Lower lobe of right lung (tissue), 2 donors: ENCODE measurements around the gene C7. TPM values are rescaled to one million over a fixed set of nuclear protein-coding genes. Genes with fewer than 3 reads are reported as not detected.

Source experiments
- ATAC-seq, 2 donors: fragments of 200-7000 bp; cut with Tn5 transposase; one replicate each; pipeline ENCODE4 v1.9.1; 2020 to 2022; ENCODE audit warnings: mild to moderate bottlenecking in 2 of 2, moderate library complexity in 2 of 2
- DNase-seq: peaks from one replicate; pipeline ENCODE4 v3.0.0-alpha.2; 2020
- H3K27ac ChIP-seq: fragments of 200-600 bp; one replicate; pipeline ENCODE4 v1.8.0; 2022
- H3K27me3 ChIP-seq: fragments of 200-600 bp; one replicate; pipeline ENCODE4 v1.8.0; 2022; ENCODE audit warnings: low read depth
- H3K36me3 ChIP-seq: fragments of 200-600 bp; one replicate; pipeline ENCODE4 v1.8.0; 2022; ENCODE audit warnings: mild to moderate bottlenecking
- H3K4me1 ChIP-seq: fragments of 200-600 bp; one replicate; pipeline ENCODE4 v1.8.0; 2022
- H3K4me3 ChIP-seq: fragments of 200-600 bp; one replicate; pipeline ENCODE4 v1.8.0; 2022; ENCODE audit warnings: mild to moderate bottlenecking
- H3K9me3 ChIP-seq: fragments of 200-600 bp; one replicate; pipeline ENCODE4 v1.8.0; 2022
- intact Hi-C: fragments of 100-400 bp; cut with DNase I; formaldehyde crosslinking; loops from one replicate; pipeline ENCODE4 v1.11.0; 2022
- total RNA-seq: library from RNA; stranded (reverse); fragmentation: NEBNext Ultra II Directional; extraction: Animal tissue kit (Norgen Biotek cat#: 25700); gene quantifications from one replicate; pipeline ENCODE4 v1.2.1, GENCODE V29; 2021
- TF ChIP-seq, protein P1 (sequence below): fragments of 200-600 bp; IDR thresholded peaks from one replicate; pipeline ENCODE4 v1.8.0; 2022; ENCODE audit warnings: antibody characterized with exemption, mild to moderate bottlenecking
- donor health status: DM: no; HTN: yes; CAD: no; lungs with severe emphysema.

The C7 gene
- total RNA-seq, 1 donor from 2014 or later = 237 TPM

DNA sequence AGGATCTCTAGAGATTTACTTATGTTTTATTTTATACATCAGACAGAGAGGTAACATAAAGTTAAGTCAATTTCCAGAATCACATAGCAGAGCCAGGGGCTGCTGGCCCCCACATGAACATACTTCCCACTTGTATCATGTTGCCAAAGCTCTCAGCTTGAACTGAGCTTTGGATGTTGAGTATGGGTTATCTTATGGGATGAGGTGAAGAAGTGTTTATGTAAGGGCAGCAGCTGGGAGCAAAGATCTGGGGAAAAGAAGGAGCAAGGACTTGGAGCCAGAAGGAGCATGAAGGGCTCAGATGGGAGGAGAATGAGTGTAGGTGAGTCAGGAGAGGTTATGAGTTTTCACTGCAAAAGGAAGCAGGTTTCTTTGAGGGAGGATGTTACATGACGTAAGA is 89.8 kb downstream of the C7 start:
- no peak overlapping the region for H3K4me3 ChIP-seq
- H3K4me1 ChIP-seq = no peaks in the 10 kb centered on the region
- H3K9me3 ChIP-seq = no peaks in the 10 kb centered on the region
- no peaks in the 10 kb centered on the region for H3K27me3 ChIP-seq
- no peak overlapping the region for H3K27ac ChIP-seq
- intact Hi-C loops = no loop called here
- ATAC-seq (no peak), DNase-seq (no peak)
- TF ChIP-seq, protein P1, sequence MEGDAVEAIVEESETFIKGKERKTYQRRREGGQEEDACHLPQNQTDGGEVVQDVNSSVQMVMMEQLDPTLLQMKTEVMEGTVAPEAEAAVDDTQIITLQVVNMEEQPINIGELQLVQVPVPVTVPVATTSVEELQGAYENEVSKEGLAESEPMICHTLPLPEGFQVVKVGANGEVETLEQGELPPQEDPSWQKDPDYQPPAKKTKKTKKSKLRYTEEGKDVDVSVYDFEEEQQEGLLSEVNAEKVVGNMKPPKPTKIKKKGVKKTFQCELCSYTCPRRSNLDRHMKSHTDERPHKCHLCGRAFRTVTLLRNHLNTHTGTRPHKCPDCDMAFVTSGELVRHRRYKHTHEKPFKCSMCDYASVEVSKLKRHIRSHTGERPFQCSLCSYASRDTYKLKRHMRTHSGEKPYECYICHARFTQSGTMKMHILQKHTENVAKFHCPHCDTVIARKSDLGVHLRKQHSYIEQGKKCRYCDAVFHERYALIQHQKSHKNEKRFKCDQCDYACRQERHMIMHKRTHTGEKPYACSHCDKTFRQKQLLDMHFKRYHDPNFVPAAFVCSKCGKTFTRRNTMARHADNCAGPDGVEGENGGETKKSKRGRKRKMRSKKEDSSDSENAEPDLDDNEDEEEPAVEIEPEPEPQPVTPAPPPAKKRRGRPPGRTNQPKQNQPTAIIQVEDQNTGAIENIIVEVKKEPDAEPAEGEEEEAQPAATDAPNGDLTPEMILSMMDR = no peak
- H3K36me3 ChIP-seq = no peaks in the 10 kb centered on the region

DNA sequence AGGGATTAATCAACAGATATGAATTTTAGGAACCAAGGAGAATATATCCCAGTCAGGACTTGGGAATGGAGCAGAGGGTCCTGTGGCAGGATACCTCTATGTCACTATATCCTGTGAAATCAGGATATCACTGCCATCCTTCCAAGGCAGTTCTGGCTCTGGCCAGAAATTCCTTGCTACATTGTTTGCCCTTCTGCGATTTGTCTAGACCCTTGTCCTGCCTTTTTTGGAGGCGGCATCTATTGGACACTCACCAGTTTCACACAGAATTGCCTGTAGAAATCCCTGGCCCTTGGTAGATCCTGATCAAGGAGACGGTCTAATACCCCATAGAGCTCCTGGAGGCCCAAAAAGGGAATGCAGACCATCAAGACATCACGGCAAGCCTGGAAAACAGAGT is 90.7 kb downstream of the C7 start:
- Histone ChIP-seq H3K36me3 (no peaks in the 10 kb centered on the region), H3K9me3 (no peaks in the 10 kb centered on the region), H3K27ac (no peak overlapping the region), H3K4me3 (no peak overlapping the region), H3K27me3 (no peaks in the 10 kb centered on the region), H3K4me1 (no peaks in the 10 kb centered on the region)
- ATAC-seq (no peak), DNase-seq (no peak)
- intact Hi-C loops = no loop called here
- TF ChIP-seq, protein P1 = no peak

DNA sequence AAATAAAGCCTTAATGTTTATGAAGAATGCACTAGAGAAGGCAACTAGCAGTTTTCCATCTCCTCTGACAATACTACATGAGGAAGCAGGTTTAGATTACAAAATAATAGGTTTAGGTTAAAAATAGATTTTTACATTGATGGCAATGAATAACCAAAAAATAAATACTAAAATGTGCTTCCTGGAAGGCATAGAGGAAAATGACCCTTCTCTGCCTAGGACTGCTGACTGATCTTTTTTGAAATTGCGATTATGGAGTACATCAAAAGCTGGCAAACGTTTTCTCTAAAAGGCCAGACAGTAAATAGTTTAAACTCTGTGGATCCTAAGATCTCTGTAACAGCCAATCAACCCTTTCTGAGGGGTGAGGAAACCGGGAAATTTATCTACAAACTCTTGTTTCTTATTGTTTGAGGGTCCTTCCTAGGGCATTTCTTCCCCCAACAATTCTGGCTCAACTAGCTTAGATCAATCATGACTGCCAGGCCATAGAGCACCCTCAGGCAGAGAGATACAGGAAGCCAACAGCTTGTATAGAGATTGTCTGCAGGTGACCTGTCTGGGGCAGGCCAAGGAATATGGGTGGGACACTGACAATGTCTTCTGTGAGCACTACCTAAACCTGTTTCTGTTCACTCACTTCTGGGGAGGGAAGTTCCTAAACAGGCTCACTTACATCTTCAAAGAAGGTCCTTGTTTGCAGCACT is 94.5 kb downstream of the C7 start:
- intact Hi-C loops = no loop called here
- ATAC-seq (no peak), DNase-seq (no peak)
- TF ChIP-seq, protein P1 = no peak
- no peaks in the 10 kb centered on the region for H3K36me3 ChIP-seq
- H3K9me3 ChIP-seq = no peaks in the 10 kb centered on the region
- H3K27ac ChIP-seq = no peak overlapping the region
- no peak overlapping the region for H3K4me3 ChIP-seq
- H3K27me3 ChIP-seq = no peaks in the 10 kb centered on the region
- H3K4me1 ChIP-seq = no peaks in the 10 kb centered on the region

DNA sequence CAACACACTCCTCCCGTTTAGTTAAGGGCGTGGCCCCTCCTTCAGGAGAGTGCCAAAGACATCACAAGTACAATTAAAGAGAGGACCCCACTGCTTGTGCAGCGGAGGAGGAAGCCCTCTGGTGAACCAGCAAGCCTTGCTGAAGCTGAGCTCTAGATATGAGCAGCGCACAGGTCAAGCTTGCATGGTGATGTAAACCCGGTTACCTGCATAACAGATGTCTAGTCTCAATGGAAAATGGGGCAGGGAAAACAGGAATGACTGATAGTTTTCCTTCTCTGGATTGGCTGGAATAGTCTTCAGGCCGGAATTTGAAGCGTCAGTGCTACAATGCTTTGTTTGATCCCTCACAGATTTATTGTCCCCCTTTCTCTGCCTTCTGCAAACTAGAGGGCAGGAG is 95.6 kb downstream of the C7 start:
- no peaks in the 10 kb centered on the region for H3K9me3 ChIP-seq
- DNase-seq = no peak
- H3K27ac ChIP-seq = no peak overlapping the region
- no peak overlapping the region for H3K4me3 ChIP-seq
- no peaks in the 10 kb centered on the region for H3K4me1 ChIP-seq
- intact Hi-C loops = no loop called here
- TF ChIP-seq, protein P1 = no peak
- H3K36me3 ChIP-seq = no peaks in the 10 kb centered on the region
- H3K27me3 ChIP-seq = no peaks in the 10 kb centered on the region
- no peak for ATAC-seq

DNA sequence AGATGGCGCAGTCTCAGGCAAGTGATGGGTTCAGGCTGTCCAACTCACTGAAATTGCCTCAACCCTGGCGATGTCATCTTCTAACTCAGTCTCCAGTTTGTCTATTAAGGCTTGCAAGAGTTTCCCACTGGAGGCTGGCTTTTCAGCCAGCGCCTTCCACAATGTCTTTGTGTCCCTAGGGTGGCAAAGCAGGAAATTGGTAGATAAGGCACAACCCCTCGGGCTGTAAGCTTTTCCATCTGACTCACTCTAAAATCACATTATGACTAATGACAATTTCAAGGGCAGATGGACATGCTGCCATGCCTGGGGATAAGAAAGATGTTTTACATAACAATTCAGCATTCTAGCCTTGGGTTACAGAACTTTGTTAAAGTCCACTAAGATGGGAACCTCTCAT is 99.9 kb downstream of the C7 start:
- no peak for ATAC-seq
- DNase-seq = no peak

More for the DNA sequence above, 99.9 kb downstream of the C7 start:
- Histone ChIP-seq H3K27ac (no peak overlapping the region), H3K4me1 (no peaks in the 10 kb centered on the region), H3K4me3 (no peak overlapping the region), H3K36me3 (no peaks in the 10 kb centered on the region), H3K27me3 (no peaks in the 10 kb centered on the region), H3K9me3 (no peaks in the 10 kb centered on the region)
- intact Hi-C loops = no loop called here
- TF ChIP-seq, protein P1 = no peak
